ENCODE data around the gene IPPK.

The IPPK gene

DNA sequence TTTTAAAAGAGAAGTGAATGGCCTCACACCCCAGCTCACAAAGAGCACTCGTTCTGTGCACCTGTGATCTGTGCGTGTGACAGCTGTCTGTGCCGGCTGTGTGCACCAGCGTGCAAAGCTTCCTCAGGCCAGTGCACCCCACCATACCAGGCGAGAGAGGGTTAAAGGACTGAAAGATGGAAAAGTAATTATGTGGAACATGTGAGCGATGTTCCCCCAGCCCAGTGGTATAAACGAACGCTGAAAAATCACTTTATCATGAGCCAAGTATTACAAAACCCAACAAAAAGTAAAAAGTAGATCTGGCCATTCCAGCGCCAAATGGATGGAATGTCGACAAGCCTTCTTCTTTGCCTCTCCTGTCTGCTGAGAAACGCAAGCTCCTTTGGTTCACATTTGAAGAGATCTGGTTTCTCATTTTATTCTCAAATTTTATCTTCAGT lies 53.7 kb downstream of the IPPK start:
- no peak for DNase-seq (ENCODE audit: low read depth in 4 of 4, low spot score in 1 of 4)

DNA sequence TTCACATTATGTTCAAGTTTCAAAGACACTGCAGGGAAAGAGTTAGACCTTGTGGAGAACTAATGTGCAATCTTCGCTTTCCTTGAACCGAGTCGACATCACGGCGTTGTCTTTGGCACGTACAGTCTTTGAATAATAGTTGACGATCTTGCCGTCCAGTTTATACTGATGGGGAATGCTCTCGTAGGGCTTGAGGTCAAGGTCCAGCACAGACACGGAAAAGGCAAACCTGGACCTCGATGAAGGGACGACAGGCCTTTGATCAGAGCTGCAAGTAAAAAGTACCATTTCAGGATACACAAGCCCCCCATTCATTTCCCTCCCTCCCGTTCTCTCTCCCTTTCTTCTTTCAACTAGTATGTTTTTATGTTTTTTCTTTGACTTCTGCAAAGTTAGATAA lies 54.1 kb downstream of the IPPK start:
- no peak for DNase-seq (ENCODE audit: low read depth in 4 of 4, low spot score in 1 of 4)

DNA sequence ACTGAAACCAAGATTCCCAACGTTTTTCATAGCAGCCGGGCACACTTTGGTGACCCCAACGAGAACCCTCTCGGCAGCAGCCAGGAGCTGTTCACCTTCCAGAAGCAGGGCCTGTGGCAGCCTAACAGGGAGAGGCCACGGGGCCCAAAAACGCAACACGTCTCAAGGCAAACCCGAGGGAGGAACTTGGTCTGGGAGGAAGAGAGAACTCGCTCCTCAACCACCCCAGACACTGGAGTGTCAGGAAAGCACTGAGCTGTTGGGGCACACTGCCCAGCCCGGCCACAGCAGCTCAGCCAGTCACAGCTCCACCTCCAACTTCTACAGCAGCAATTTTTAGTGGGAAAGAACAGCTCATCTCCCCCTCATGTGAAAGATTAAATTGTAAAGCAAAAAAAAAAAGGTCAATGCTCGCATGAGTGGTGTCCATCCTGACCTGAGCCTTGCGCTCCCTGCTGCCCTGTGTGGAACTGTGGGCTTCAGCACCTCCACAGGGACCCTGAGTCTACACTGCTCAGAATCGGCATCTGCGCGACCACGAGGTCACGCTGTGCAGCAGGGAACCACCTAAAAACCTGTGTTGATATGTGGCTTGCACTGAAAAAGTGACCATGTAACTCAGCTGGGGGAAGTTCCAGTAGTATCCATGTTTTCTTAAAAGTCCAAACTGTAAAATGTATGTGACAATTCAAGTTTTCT lies 55.0 kb downstream of the IPPK start:
- DNase-seq (ENCODE audit: low read depth in 4 of 4, low spot score in 1 of 4) = no peak

DNA sequence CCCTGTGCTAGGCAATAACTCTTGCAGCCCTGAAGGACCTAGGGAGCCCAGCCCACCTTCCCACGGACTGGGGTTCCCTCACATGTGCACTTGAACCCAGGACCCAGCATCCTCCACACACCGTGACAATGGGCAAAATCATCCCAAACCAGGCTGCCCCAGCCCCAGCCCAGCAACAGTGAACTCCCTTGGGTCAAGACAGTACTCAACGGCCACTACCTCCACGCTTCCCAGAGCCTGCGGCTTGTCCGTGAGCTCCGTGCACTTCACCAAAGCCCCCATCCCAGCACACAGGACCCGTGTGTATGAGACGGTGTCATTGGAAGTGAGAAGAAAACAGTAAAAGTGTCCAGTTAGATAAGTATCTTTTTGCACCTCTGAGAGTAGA lies 55.8 kb downstream of the IPPK start:
- DNase-seq (ENCODE audit: low read depth in 4 of 4, low spot score in 1 of 4) = no peak

DNA sequence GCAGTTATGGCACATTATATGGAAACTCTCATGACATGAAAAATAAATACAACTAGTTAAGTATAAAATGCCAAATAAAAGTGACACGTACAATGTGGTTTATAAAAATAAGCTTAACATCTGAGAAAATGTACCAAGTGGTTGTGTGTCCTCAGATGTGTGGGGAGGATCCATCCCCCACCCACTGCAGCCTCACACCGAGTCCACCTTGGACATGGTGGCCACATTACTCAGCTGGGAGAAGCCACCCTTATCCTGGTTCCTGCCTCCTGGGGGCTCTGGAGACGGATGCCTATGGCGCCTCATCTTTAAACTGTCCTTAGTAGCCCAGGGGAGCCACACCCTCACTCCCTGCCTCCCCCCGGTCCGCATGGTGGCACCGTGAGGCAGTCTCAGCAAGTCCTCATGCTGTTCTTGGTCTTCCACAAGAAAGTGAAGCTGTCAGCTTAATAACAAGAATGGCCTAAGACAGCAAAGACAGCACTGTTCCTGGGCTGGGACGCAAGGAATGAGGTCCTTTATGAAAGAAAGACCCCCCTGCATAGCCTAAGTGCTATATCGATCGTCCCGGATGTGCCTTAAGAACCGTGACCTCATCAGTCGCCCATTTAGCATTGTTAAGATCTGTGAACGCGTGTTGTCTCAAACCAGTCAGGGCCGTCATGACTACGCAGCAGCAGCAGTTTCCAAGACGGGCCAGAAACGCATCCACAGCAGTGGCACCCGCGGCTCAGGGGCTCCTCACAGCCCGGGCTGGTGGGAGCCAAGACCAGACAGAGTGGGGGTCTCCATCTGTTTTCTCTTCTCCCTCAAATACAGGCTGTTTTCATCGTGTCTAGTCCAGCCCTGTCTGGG lies 56.4 kb downstream of the IPPK start:
- no peak for DNase-seq (ENCODE audit: low read depth in 4 of 4, low spot score in 1 of 4)

DNA sequence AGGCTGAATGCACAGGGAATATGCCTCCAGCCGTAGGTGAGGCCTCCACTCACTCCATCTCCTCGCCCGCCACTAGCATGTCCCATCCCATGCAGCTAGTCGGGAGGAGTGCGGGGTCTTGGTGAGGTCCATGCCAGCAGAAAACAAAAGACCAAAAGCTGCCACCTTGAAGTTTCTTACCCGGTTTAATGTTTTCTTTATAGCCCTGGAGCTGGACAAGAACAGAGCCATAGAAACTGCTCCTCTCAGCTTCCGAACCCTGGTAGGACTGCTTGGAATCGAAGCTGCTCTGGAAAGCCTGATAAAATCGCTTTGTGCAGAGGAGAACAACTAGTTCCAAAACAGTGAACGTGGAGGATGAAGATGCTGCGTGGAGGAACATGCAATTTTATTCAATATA lies 57.1 kb downstream of the IPPK start:
- no peak for DNase-seq (ENCODE audit: low read depth in 4 of 4, low spot score in 1 of 4)

DNA sequence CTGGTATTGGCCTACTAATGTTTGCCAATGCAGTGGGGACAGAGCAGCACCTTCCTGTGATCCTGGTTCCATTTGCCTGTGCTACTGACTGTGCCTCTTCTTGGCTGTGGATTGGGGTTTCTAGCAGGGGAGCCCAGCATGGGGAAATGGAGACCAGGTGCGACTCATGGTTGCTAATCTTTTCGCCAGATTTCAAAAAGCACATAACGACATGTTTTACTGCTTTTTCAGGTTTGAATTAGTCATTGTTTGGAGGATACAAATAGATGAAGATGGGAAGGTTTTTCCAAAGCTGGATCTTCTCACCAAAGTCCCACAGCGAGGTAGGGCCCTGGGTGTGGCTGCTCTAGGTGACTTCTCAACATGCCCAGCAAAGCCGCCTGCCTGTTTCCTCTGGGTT lies 57.6 kb downstream of the IPPK start:
- DNase-seq (ENCODE audit: low read depth in 4 of 4, low spot score in 1 of 4) = no peak

DNA sequence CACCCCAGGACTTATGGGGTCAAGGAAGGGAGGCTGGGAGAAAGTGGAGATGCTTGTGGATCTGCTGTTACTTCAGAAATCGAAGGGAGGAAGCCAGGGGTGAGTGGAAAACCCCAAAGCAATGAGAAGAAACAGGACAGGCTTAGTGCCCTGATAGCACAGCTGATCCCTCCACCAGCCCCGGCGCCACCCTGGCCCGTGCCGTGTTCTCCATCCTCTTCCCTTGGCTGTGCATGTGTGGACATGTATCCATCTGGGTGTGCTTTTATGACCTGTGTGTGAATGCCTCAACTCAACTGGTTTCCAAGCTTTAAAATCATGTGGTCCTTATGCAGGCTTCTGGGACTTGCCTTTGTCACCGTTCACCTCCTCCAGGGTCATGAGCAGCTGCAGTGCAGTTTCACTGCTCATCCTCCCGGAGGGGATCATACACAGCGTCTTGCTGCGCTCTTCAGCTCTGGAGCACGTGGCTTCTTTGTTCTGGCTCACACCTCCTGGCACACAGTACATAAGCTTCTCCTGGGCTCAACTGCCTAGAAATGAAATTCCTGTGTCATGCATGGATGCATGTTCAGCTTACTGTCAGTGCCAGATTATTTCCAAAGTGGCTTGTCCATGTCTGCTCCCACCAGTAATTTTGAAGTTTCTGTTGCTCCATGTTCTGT lies 58.2 kb downstream of the IPPK start:
- no peak for DNase-seq (ENCODE audit: low read depth in 4 of 4, low spot score in 1 of 4)

DNA sequence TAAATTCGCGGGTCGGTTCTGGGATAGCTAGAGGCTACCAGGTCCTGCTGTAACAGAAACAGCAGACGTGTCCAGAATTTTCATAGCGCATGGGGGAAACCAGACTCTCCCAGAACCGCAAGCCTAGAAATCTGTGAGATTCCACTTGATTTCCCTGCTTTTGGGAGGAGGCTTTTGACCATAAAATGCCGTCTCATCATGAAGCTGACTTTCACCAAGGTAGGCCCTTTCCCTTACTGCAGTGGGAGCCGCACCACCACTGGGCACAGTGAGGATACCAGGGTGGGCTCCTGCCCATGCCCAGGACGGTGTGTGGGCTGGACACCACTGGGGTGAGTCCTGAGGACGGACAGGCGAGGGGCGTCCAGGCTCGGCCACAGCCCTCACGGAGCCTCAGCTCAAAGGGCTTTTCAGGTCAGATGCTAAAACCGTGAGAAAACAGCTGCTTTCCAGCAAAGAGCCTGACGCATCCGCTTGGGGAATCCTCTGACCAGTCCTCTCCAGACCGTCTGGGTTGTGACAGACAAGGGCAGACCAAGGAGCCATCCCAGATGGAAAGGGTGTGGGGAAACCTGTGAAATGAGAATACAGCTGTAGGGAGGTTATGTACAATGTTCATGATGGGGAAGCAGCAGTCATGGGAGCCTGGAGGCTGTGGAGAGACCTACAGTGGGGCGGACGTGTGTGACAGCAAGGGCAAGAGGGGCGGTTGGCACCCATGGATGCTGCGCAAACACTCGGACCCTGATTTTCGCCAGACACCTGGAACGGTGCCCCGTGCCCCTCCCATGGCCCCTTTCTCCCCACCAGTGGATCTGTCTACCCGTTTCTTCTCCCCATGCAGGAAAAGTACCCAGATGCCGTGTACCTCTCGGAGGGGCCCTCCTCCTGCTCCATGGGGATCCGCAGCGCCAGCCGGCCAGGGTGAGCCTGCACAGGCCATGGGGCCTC lies 59.2 kb downstream of the IPPK start:
- DNase-seq (ENCODE audit: low read depth in 4 of 4, low spot score in 1 of 4) = no peak

DNA sequence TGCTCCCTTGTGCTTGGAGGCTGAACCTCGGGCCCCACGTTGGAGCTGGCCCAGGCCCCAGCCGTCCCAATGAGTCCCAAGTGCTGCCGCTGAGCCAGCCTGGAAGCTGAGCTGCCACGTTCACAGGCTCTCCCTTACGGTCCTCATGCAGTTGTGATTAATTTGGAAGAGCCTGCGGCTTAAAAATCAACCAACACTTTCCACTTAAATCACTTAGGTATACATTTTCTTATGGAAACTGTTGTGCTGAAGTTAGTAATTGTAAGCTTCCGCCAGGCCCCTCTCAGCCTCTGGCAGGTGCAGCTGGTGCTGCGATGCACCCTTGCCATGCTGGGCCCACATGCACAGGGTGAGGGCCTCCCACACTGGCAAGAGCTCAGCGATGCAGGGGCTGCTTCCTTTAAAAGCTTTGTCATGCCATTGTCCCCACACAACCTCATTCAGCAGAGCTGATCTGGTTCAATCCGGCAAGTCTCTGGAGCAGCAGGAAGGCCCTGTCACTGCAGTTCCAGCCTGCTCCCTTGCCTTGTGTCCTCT lies 61.0 kb downstream of the IPPK start:
- DNase-seq (ENCODE audit: low read depth in 4 of 4, low spot score in 1 of 4) = no peak

DNA sequence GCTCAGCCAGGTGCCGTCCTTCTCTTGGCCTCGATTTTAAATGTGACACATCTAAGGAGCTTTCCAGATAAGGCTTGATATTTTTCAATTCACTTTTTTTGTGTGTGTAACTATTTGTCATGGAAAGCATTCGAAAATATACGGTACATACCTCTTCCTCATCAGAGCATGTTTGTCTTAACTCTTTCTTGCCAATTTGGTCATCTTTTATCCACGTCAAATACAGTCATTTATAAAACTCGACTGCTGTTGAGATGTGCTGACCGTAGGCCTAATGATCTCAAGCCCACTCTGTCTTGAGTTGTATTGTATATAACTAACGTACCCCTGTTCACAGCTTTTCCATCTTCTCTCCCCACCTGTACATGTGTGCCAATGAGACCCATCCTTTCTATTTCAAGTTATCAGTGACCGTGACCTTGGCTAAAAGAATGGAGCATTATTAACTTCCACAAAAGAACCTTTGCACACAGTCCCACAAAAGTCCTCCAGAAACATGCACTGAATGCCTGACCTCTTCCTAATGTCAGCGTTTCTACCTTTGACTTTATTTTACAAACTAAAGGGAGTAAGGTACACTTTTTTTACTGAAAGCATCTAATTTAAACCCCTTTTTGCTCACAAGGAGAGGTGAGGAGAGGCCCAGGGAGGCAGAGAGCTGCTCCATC lies 61.6 kb downstream of the IPPK start:
- DNase-seq (ENCODE audit: low read depth in 4 of 4, low spot score in 1 of 4) = no peak

DNA sequence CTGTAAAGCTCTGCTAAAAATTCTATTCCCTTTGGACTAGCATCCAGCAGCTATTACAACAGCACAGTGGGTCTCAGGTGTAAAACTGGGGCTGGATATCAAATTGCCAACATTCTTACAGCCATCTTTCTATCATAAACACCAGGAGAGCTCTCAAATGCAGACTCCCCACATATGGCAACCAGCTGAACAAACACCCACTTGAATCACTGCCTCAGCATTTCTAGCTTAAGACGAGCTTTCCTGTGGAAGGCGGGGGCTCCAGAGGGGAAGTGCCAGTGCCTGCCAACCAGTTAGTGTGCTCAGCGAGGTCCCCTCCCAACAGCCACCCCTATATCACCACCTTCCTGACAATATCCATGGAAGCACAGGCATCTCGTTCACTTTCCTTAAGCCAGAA lies 62.2 kb downstream of the IPPK start:
- DNase-seq (ENCODE audit: low read depth in 4 of 4, low spot score in 1 of 4) = no peak

DNA sequence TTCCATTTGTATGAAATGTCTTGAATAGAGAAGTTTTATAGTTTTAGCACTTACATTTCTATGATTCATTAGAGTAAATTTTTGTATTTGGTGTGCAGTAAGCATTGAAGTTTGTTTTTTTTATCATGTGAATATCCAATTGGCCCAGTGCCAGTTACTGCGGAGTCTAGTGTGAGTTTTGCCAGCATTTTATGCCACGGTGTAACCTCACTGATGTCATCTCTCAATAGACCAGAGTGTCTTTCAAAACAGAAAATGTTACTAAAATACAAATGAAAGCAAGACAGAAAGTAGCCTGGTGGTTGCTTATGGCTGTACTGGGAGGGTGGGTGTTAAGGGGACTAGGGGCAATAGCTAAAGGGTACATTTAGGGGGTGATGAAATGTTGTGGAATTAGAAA lies 62.8 kb downstream of the IPPK start:
- no peak for DNase-seq (ENCODE audit: low read depth in 4 of 4, low spot score in 1 of 4)

DNA sequence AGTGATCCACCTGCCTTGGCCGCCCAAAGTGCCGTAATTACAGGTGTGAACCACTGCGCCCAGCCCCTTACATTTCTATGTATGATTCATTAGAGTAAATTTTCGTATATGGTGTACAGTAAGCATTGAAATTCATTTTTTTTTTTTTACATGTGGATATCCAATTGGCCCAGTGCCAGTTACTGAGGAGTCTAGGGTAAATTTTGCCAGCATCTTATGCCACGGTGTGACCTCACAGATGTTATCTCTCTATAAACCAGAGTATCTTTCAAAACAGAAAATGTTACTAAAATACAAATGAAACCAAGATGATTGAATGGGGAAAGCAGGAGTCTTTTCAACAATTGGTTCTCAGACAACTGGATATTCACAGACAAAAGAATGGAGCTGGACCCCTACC lies 64.7 kb downstream of the IPPK start:
- DNase-seq (ENCODE audit: low read depth in 4 of 4, low spot score in 1 of 4) = no peak

DNA sequence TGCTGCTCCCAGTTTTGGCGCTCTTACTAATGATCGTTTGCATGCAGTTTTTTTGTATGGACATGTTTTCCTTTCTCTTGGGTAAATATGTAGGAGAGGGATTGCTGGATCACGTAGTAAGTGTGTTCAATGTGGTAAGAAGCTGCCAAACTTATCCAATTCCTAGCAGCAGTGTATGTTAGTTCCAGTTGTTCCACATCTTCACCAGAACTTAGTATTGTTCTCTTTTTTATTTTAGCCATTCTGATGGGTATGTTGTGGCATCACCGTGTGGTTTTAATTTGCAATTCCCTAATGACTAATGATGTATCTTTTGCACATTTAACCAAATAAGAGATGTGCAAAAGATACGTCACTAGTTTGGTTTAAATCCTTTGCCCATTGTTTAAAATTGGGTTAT lies 65.9 kb downstream of the IPPK start:
- DNase-seq (ENCODE audit: low read depth in 4 of 4, low spot score in 1 of 4) = no peak

DNA sequence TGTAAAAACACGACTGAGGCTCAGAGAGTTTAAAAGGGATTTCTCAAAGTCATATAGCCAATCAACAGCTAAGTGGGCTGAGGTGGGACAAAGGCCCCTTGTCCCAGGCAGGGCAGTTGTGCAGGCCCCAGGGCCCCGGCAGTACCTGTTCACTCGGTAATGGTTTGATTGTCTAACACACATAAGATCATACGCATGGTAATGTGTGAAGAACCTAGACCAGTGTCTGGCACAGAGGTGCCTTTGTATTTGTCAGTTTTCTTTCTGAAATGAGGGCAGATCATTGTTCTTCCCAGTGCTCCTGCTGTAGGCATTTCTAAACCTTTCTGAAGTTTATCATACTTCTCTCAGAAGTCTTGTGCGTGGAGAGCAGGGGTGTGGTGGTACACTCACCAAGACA lies 66.8 kb downstream of the IPPK start:
- DNase-seq (ENCODE audit: low read depth in 4 of 4, low spot score in 1 of 4) = no peak

DNA sequence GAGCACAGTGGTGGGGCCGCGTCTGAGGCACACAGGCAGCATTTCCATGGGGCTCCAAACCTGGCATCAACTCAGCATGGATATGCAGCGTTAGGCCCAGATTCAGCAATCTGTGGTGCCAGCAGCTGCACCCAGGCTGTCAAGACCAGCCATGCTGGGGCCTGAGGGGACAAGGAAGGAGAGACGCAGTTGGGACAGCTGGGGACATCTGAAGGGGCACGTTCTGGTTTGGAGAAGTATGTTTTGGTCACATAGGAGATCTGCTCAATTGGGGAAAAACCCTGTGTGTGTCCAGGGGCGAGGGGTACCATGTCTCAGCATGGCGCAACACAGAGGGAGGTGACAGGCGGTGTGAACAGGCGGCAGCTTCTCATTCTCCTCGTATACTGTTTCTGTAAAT lies 67.5 kb downstream of the IPPK start:
- no peak for DNase-seq (ENCODE audit: low read depth in 4 of 4, low spot score in 1 of 4)

DNA sequence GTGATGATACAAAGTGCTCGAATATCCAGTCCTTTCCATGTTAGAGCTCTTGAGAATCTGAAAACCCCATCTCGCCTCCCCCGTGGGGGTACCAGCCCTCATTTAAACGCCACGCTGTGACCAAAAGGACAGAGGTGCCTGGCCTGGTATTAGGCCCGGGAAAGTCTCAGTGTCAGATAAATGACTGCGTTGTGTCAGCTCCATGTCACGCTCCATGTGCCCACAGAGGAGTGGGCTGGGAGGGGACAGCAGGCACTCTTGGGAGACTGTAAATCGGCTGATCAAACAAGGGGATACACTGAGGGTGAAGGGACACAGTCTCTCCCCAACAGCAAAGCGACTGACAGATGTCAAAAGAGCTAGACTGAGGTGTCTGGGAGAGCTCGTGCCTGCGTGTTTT lies 68.5 kb downstream of the IPPK start:
- DNase-seq (ENCODE audit: low read depth in 4 of 4, low spot score in 1 of 4) = no peak

DNA sequence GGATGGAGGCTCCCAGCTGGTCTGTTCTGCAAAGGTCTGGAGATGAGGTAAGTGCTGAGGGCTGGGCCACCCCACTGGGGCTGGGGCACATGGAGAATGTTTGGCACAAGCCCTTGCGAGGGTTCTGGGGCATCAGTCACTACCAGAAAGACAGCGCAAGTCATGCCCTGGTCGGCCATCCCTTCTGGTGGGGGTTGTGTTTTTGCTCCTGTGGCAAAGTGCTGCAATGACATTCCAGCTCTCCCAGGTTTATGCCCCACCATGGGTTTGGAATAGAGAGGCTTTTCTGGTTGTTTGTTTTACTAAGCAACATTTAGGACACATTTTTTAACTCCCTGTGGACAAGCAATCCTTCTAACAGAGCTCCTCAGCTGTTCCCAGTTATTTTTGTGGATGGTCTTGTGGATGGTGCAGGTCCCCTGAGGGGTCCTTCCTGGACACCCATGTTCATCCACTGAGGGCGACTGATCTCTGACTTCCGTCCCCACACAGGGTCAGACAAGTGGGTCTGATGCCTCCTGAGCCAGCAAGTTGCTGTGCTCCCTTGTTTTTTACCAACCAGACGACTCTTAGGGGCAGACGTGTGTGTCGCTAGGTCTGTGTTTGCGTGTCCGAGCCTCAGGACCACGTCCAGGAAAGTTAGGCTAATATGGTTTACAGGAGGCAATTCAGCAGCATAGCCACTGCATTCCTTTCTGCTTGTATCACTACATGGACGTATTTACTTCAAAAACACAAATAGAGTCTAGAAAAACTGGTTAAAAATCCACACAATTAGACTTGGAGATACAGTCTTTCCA lies 69.3 kb downstream of the IPPK start:
- no peak for DNase-seq (ENCODE audit: low read depth in 4 of 4, low spot score in 1 of 4)
